Adrenal gland (tissue), 5 donors: ENCODE data around the gene OR2M7.
"Not testable (repeated sequence)": the region's sequence is repeated elsewhere in the genome, so short reads cannot be mapped to it uniquely, and the experiment has no call there.

Experiments
- POLR2A ChIP-seq, 2 donors: fragments of 450-650 bp; IDR thresholded peaks; one replicate each; pipeline ENCODE4 v1.6.1; 2017; ENCODE audit warnings: antibody characterized with exemption in 2 of 2, mild to moderate bottlenecking in 2 of 2, moderate library complexity in 1 of 2
- TF ChIP-seq, protein P1 (sequence below), 6 experiments: fragments of 450-650 bp in 4 of 6; fragments of 200-600 bp in 2 of 6; sonication (generic) in 1 of 6; IDR thresholded peaks; 1 replicate in 5 of 6; 2 replicates in 1 of 6; pipeline versions ENCODE4 v1.5.1 to v1.8.0; 2016 to 2021; ENCODE audit warnings: antibody characterized with exemption in 6 of 6, mild to moderate bottlenecking in 2 of 6, moderate library complexity in 1 of 6
- donor health status: DM: no; HTN: no; CAD: no.

GRCh38 chr1:248305672-248306071 lies 18.7 kb downstream of the OR2M7 start:
- TF ChIP-seq, protein P1, sequence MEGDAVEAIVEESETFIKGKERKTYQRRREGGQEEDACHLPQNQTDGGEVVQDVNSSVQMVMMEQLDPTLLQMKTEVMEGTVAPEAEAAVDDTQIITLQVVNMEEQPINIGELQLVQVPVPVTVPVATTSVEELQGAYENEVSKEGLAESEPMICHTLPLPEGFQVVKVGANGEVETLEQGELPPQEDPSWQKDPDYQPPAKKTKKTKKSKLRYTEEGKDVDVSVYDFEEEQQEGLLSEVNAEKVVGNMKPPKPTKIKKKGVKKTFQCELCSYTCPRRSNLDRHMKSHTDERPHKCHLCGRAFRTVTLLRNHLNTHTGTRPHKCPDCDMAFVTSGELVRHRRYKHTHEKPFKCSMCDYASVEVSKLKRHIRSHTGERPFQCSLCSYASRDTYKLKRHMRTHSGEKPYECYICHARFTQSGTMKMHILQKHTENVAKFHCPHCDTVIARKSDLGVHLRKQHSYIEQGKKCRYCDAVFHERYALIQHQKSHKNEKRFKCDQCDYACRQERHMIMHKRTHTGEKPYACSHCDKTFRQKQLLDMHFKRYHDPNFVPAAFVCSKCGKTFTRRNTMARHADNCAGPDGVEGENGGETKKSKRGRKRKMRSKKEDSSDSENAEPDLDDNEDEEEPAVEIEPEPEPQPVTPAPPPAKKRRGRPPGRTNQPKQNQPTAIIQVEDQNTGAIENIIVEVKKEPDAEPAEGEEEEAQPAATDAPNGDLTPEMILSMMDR (IDR thresholded peaks at IDR 0.05), result not testable (repeated sequence)
- TF ChIP-seq POLR2A (IDR thresholded peaks at IDR 0.05), result not testable (repeated sequence)
